ENCODE measurements around the gene ETFDH. TPM values are rescaled to one million over a fixed set of nuclear protein-coding genes. Genes with fewer than 3 reads are reported as not detected.
"Not testable (repeated sequence)": the region's sequence is repeated elsewhere in the genome, so short reads cannot be mapped to it uniquely, and the experiment has no call there.

ETFDH gene
- total RNA-seq, 1 experiment from 2014 or later = 12.4 TPM

DNA sequence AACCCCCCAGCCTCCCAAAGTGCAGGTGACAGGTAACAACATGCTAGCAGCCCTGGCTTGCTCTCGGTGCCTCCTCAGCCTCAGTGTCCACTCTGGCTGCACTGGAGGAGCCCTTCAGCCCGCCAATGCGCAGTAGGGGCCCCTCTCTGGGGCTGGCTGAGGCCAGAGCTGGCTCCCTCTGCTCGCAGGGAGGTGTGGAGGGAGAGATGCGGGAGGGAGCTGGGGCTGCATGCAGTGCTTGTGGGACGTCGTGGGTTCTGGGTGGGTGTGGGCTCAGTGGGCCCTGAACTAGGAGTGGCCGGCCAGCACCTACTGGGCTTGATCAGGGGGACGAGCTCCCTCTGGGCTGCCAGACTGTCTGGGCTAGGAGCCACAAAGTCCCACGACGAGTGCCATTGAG lies 14.8 kb upstream of the ETFDH start:
- DNase-seq (ENCODE audit: low spot score) = no peak
- Mint-ChIP-seq H3K27ac (no peak overlapping the region), H3K27me3 (ENCODE audit: low read depth) (peaks cover 13% of the 10 kb centered on the region), H3K4me1 (peaks cover 36% of the 10 kb centered on the region), H3K9me3 (peaks cover 19% of the 10 kb centered on the region), H3K4me3 (no peak overlapping the region), H3K36me3 (peaks cover 4% of the 10 kb centered on the region; the same call in 1 of the 2 replicates)
- ChIA-PET CTCF (interaction anchor here (1.7 kb wide), 1 partner anchor 11 kb away, joined by 8 read pairs; no protein-coding TSS in a partner anchor), POLR2A (no interaction called here)
- no peak for ATAC-seq
- TF ChIP-seq GRHL2 (CRISPR knock-in tag; IDR thresholded peaks at IDR 0.05; ENCODE audit: insufficient replicate concordance, severe bottlenecking) (no peak), USF2 (CRISPR knock-in tag; IDR thresholded peaks at IDR 0.05) (no peak), NR1H2 (CRISPR knock-in tag; IDR thresholded peaks at IDR 0.05) (no peak)
- TF ChIP-seq, protein P1, sequence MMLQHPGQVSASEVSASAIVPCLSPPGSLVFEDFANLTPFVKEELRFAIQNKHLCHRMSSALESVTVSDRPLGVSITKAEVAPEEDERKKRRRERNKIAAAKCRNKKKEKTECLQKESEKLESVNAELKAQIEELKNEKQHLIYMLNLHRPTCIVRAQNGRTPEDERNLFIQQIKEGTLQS (CRISPR knock-in tag; conservative IDR thresholded peaks at IDR 0.05) = no peak

DNA sequence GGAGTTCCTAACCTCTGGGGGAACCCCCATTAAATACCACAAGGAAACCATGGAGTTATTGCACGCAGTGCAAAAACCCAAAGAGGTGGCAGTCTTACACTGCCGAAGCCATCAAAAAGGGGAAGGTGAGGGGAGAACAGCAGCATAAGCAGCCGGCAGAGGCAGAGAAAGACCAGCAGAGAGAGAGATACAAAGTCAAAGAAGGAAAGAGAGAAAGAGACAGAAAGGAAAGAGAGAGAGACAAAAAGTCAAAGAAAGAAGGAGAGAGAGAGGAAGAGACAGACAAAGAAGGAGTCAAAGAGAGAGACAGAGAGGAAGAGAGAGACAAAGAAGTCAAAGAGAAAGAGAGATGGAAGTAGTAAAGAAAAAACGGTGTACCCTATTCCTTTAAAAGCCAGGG lies 8.8 kb upstream of the ETFDH start:
- H3K4me3 Mint-ChIP-seq; POLR2A ChIA-PET; CTCF ChIA-PET; ATAC-seq; DNase-seq (ENCODE audit: low spot score); H3K27me3 Mint-ChIP-seq (ENCODE audit: low read depth); H3K27ac Mint-ChIP-seq: not testable (repeated sequence)
- Mint-ChIP-seq H3K4me1 (peaks cover 27% of the 10 kb centered on the region), H3K36me3 (peaks cover 20% of the 10 kb centered on the region), H3K9me3 (peaks cover 20% of the 10 kb centered on the region)

DNA sequence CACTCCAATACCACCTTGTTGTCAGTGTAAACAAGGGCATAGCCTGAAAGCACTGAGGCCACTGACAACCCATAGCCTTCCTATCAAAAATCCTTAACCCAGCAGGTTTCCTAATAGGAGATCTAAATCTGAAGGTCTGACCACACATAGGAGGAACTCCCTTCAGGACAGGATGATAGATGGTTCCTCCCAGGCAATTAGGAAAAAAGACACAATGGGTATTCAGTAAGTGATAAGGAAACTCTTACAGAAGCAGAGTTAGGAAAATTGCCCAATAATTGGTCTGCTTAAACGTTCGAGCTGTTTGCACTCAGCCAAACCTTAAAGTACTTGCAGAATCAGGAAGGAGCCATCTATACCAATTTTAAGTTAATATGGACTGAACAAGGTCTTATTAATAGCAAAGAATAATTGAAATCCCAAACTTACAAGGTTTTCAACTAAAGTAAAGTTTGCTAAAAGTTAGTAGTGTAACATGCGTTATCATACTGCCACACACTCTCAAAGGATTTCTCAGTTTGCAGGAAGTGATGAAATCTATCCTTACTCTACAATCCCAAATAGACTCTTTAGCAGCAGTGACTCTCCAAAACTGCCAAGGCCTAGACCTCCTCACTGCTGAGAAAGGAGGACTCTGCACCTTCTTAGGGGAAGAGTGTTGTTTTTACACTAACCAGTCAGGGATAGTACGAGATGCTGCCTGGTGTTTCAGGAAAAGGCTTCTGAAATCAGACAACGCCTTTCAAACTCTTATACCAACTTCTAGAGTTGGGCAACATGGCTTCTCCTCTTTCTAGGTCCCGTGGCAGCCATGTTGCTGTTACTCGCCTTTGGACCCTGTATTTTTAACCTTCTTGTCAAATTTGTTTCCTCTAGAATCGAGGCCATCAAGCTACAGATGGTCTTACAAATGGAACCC lies 8.1 kb upstream of the ETFDH start:
- Mint-ChIP-seq H3K36me3 (peaks cover 22% of the 10 kb centered on the region), H3K9me3 (peaks cover 14% of the 10 kb centered on the region), H3K4me1 (peaks cover 22% of the 10 kb centered on the region)
- ATAC-seq; DNase-seq (ENCODE audit: low spot score); H3K4me3 Mint-ChIP-seq; H3K27ac Mint-ChIP-seq; POLR2A ChIA-PET; H3K27me3 Mint-ChIP-seq (ENCODE audit: low read depth); CTCF ChIA-PET: not testable (repeated sequence)

GRCh38 chr4:158664806-158665205 lies 7.3 kb upstream of the ETFDH start:
- Mint-ChIP-seq H3K9me3 (peaks cover 14% of the 10 kb centered on the region), H3K4me1 (peaks cover 13% of the 10 kb centered on the region), H3K27me3 (ENCODE audit: low read depth) (peaks cover 8% of the 10 kb centered on the region; the same call in 1 of the 2 replicates), H3K4me3 (no peak overlapping the region), H3K36me3 (peaks cover 26% of the 10 kb centered on the region), H3K27ac (no peak overlapping the region)
- ATAC-seq (no peak), DNase-seq (ENCODE audit: low spot score) (no peak)
- ChIA-PET CTCF (no interaction called here), POLR2A (no interaction called here)
- TF ChIP-seq, protein P2, sequence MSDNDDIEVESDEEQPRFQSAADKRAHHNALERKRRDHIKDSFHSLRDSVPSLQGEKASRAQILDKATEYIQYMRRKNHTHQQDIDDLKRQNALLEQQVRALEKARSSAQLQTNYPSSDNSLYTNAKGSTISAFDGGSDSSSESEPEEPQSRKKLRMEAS (CRISPR knock-in tag; IDR thresholded peaks at IDR 0.05) = no peak
- TF ChIP-seq OVOL2 (CRISPR knock-in tag; IDR thresholded peaks at IDR 0.05; ENCODE audit: borderline replicate concordance) = no peak
- TF ChIP-seq ZNF532 (CRISPR knock-in tag; IDR thresholded peaks at IDR 0.05; ENCODE audit: borderline replicate concordance) = no peak
- no peak for TF ChIP-seq NR2C2 (CRISPR knock-in tag; IDR thresholded peaks at IDR 0.05)
- TF ChIP-seq ZNF671 (CRISPR knock-in tag; IDR thresholded peaks at IDR 0.05) = no peak
- TF ChIP-seq, protein P3, sequence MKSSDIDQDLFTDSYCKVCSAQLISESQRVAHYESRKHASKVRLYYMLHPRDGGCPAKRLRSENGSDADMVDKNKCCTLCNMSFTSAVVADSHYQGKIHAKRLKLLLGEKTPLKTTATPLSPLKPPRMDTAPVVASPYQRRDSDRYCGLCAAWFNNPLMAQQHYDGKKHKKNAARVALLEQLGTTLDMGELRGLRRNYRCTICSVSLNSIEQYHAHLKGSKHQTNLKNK (CRISPR knock-in tag; IDR thresholded peaks at IDR 0.05) = no peak
- TF ChIP-seq AR (CRISPR knock-in tag; IDR thresholded peaks at IDR 0.05) = no peak
- TF ChIP-seq ZNF396 (CRISPR knock-in tag; IDR thresholded peaks at IDR 0.05; ENCODE audit: borderline replicate concordance) = no peak
- no peak for TF ChIP-seq SP1 (CRISPR knock-in tag; conservative IDR thresholded peaks at IDR 0.05)
- no peak for TF ChIP-seq ERG (CRISPR knock-in tag; IDR thresholded peaks at IDR 0.05)
- TF ChIP-seq RORB (CRISPR knock-in tag; IDR thresholded peaks at IDR 0.05) = no peak

Measured in WTC11 (cell line).